AG04450 (cell line): ENCODE measurements around the gene KANK3. TPM values are rescaled to one million over a fixed set of nuclear protein-coding genes. Genes with fewer than 3 reads are reported as not detected.

ENCODE experiments used
- CTCF ChIA-PET: fragments of 300-600, 350-600 bp; formaldehyde crosslinking; extraction: SDS; loops from one replicate; lab custom pipeline; 2022; ENCODE audit warnings: antibody characterized with exemption, inconsistent platforms; lab: Charles Lee
- POLR2A ChIA-PET: fragments of 350-600 bp; formaldehyde crosslinking; extraction: SDS; loops from one replicate; lab custom pipeline; 2021; ENCODE audit warnings: antibody characterized with exemption, inconsistent platforms; lab: Yijun Ruan, JAX
- DNase-seq: peaks from one replicate; pipeline ENCODE4 v3.0.0-alpha.2; 2011; ENCODE audit warnings: low read depth, low spot score
- H3K27ac ChIP-seq: one replicate; pipeline ENCODE4 v1.5.1; 2012; ENCODE audit warnings: low read depth, low read length, control low read depth
- H3K27me3 ChIP-seq: one replicate; pipeline ENCODE4 v1.6.0; 2012; ENCODE audit warnings: low read length; ENCODE audit not compliant: control insufficient read depth, insufficient read depth
- H3K4me3 ChIP-seq: 2 replicates; pipeline ENCODE4 v1.5.1; 2011; ENCODE audit warnings: mild to moderate bottlenecking, low read depth, low read length, control low read depth
- H3K9me3 ChIP-seq: 2 replicates; pipeline ENCODE4 v1.5.1; 2012; ENCODE audit warnings: low read length; ENCODE audit not compliant: control insufficient read depth, insufficient read depth
- CTCF ChIP-seq: IDR thresholded peaks from 2 replicates; pipeline ENCODE4 v1.5.1; 2011; ENCODE audit warnings: low read depth, low read length, control low read depth, inconsistent platforms
- polyA plus RNA-seq: library from polyadenylated mRNA; depleted of rRNA; stranded (reverse); fragments of >200 nt; gene quantifications from 2 replicates; pipeline ENCODE4 v1.2.3, GENCODE V29; 2011

Gene KANK3
- polyA plus RNA-seq, 1 experiment = 0.07 TPM

DNA sequence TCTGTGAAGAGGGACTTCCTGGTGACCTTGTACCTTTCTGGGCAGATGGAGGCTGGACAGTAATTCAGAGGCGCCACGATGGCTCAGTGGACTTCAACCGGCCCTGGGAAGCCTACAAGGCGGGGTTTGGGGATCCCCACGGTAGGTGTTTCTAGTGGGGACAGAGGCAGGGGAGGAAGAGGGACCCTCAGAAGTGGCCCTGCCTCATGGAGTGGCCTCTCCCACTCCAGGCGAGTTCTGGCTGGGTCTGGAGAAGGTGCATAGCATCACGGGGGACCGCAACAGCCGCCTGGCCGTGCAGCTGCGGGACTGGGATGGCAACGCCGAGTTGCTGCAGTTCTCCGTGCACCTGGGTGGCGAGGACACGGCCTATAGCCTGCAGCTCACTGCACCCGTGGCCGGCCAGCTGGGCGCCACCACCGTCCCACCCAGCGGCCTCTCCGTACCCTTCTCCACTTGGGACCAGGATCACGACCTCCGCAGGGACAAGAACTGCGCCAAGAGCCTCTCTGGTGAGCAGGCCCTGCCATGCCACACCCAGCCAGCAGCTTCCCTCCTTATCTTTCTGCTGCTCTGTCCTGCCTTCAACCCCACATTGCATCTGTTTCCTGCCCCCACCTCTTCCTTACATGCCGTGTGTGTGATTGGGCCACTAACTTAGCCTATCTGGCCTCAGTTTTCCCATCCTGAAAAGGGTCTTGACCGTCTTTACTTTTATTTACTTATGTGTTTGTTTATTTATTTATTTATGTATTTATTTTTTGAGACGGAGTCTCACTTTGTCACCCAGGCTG lies 28.1 kb upstream of the KANK3 start:
- no peak overlapping the region for H3K4me3 ChIP-seq
- H3K9me3 ChIP-seq = peaks cover 2% of the 10 kb centered on the region; the same call in 1 of the 2 replicates
- H3K27me3 ChIP-seq = no peaks in the 10 kb centered on the region
- H3K27ac ChIP-seq = no peak overlapping the region
- TF ChIP-seq CTCF = no peak
- POLR2A ChIA-PET = interaction anchor here (0.7 to 1.6 kb wide), 3 partner anchors 9 to 20 kb away, joined by 4 to 7 read pairs (median 6); partner anchors contain the start of gene RAB11B
- CTCF ChIA-PET = interaction anchor here (0.6 to 2.5 kb wide), 2 partner anchors 17 to 19 kb away, joined by 4 to 12 read pairs; no protein-coding TSS in a partner anchor
- DNase-seq = no peak

- ChIA-PET POLR2A (interaction anchor here (0.7 to 1.6 kb wide), 4 partner anchors 8 to 53 kb away, joined by 4 to 7 read pairs (median 5); partner anchors contain the start of gene RAB11B), CTCF (interaction anchor here (0.6 to 2.5 kb wide), 2 partner anchors 16 to 19 kb away, joined by 4 to 12 read pairs; no protein-coding TSS in a partner anchor)
- Histone ChIP-seq H3K9me3 (peaks cover 5% of the 10 kb centered on the region; the same call in 1 of the 2 replicates), H3K27me3 (peaks cover 3% of the 10 kb centered on the region), H3K27ac (no peak overlapping the region), H3K4me3 (no peak overlapping the region)
- no peak for TF ChIP-seq CTCF
- no peak for DNase-seq
Observed at GRCh38 chr19:8370176-8371010, 27.3 kb upstream of the KANK3 start.

GRCh38 chr19:8367327-8368001 lies 24.4 kb upstream of the KANK3 start:
- ChIA-PET POLR2A (interaction anchor here (0.6 to 1.9 kb wide), 7 partner anchors 12 to 130 kb away, joined by 3 to 18 read pairs (median 7); partner anchors contain the start of gene RAB11B), CTCF (interaction anchor here (1.5 to 2.3 kb wide), 2 partner anchors 14 to 19 kb away, joined by 6 to 17 read pairs; no protein-coding TSS in a partner anchor)
- Histone ChIP-seq H3K4me3 (peak overlapping the region; percentile 37), H3K9me3 (peaks cover 5% of the 10 kb centered on the region; the same call in 1 of the 2 replicates), H3K27ac (peak overlapping the region; percentile 52), H3K27me3 (peaks cover 3% of the 10 kb centered on the region)
- TF ChIP-seq CTCF = no peak
- peak; percentile 96 for DNase-seq

- no peak for TF ChIP-seq CTCF
- Histone ChIP-seq H3K4me3 (peak overlapping the region; percentile 17; the same call in 1 of the 2 replicates), H3K9me3 (peaks cover 5% of the 10 kb centered on the region; the same call in 1 of the 2 replicates), H3K27me3 (peaks cover 3% of the 10 kb centered on the region), H3K27ac (peak overlapping the region; percentile 52)
- DNase-seq = no peak
- CTCF ChIA-PET = interaction anchor here (1.5 to 2.3 kb wide), 2 partner anchors 13 to 19 kb away, joined by 6 to 17 read pairs; no protein-coding TSS in a partner anchor
- POLR2A ChIA-PET = interaction anchor here (0.6 to 1.9 kb wide), 7 partner anchors 12 to 130 kb away, joined by 3 to 18 read pairs (median 7); partner anchors contain the start of gene RAB11B
Observed at GRCh38 chr19:8366961-8367326, 23.9 kb upstream of the KANK3 start.
